Activated B cell treated with CpG ODN at 0.5 μM for 24 hours (primary cell): ENCODE results near the gene SYT9. TPM values are rescaled to one million over a fixed set of nuclear protein-coding genes. Genes with fewer than 3 reads are reported as not detected.

ENCODE experiments used
- ATAC-seq: fragments of 200-7000 bp; cut with Tn5 transposase; one replicate; pipeline ENCODE4 v1.10.0; 2021; ENCODE audit warnings: low read depth, mild to moderate bottlenecking, moderate library complexity
- CTCF ChIA-PET: fragments of 350-600 bp; sonication (Branson Sonifier 250); formaldehyde crosslinking; loops from one replicate; lab custom pipeline; 2021; ENCODE audit warnings: antibody characterized with exemption; lab: Charles Lee
- POLR2A ChIA-PET: fragments of 350-600 bp; sonication (Branson Sonifier 250); formaldehyde crosslinking; loops from one replicate; lab custom pipeline; 2021; ENCODE audit warnings: antibody characterized with exemption; lab: Charles Lee
- DNase-seq: peaks from one replicate; pipeline ENCODE4 v3.0.0; 2022
- H3K27ac Mint-ChIP-seq: one replicate; pipeline ENCODE4 v1.8.0; 2020; ENCODE audit warnings: mixed read lengths
- H3K27me3 Mint-ChIP-seq: one replicate; pipeline ENCODE4 v1.8.0; 2021; ENCODE audit warnings: mixed read lengths
- H3K36me3 Mint-ChIP-seq: one replicate; pipeline ENCODE4 v1.8.0; 2021; ENCODE audit warnings: low read depth, mixed read lengths
- H3K4me1 Mint-ChIP-seq: one replicate; pipeline ENCODE4 v1.8.0; 2021; ENCODE audit warnings: mixed read lengths
- H3K4me3 Mint-ChIP-seq: one replicate; pipeline ENCODE4 v1.8.0; 2020; ENCODE audit warnings: mild to moderate bottlenecking, mixed read lengths
- H3K9me3 Mint-ChIP-seq: one replicate; pipeline ENCODE4 v1.8.0; 2020; ENCODE audit warnings: mixed read lengths
- CTCF ChIP-seq: fragments of 200-600 bp; IDR thresholded peaks from one replicate; pipeline ENCODE4 v1.8.0; 2022; ENCODE audit warnings: antibody characterized with exemption, mild to moderate bottlenecking
- intact Hi-C: fragments of 100-400 bp; cut with micrococcal nuclease; formaldehyde crosslinking; loops from one replicate; pipeline ENCODE4 v1.15.1; 2024
- total RNA-seq: library from RNA; stranded (reverse); gene quantifications from 2 replicates; pipeline ENCODE4 v1.2.3, GENCODE V29; 2022

Gene SYT9
- total RNA-seq, 1 donor from 2014 or later = not detected

DNA sequence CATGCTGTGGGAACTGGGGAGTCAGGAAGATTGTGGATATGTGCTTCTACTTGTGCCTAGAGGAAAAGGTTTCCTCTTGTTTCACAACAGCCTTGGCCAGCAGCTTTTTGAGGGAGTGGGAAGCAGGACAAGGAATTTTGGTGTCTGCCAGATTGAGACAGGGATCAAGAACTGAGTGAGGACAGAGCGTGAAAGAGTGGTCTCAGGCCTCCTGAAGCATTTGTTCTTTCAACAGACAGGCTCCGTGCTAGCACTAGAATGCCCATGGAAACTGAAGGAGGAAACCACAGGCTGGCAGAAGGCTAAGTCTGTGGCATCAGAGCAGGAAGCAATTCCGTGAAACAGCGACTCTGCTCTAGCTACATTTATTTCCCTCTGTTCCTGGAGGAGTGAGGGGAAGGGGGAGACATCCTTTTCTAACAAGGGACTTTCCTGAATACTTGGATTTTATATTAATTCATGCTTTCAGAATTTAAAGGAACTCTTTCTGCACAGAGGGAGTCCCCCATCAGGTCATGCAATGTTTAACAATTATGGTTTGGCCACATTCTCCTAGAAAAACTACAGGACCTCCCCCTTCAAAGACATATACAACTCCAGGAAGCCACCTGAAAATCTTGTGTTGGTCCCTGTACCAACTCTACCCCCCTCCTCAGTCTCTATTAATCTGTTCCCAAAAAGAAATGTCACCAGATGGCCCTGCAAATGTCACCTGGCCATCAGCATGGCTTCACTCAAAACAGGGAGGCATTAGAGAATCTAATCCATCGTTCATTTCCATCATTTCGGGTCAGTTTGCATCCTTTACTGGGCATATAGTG, 96.1 kb downstream of the SYT9 start:
- Mint-ChIP-seq H3K4me3 (no peak overlapping the region), H3K27me3 (peaks cover 26% of the 10 kb centered on the region)
- CTCF ChIA-PET = interaction anchor here (0.6 kb wide), 1 partner anchor 253 kb away, joined by 3 read pairs; no protein-coding TSS in a partner anchor

GRCh38 chr11:7348432-7349304, 97.0 kb downstream of the SYT9 start:
- ChIA-PET CTCF (interaction anchor here (0.8 kb wide), 1 partner anchor 317 kb away, joined by 3 read pairs; no protein-coding TSS in a partner anchor), POLR2A (no interaction called here)
- H3K4me3 Mint-ChIP-seq = no peak overlapping the region
- ATAC-seq = no peak
- TF ChIP-seq CTCF = no peak
- no peaks in the 10 kb centered on the region for H3K9me3 Mint-ChIP-seq
- intact Hi-C loops = no loop called here
- H3K4me1 Mint-ChIP-seq = peaks cover 3% of the 10 kb centered on the region
- no peaks in the 10 kb centered on the region for H3K36me3 Mint-ChIP-seq
- H3K27ac Mint-ChIP-seq = no peak overlapping the region
- peaks cover 21% of the 10 kb centered on the region for H3K27me3 Mint-ChIP-seq
- DNase-seq = no peak

More for the DNA sequence above, 96.1 kb downstream of the SYT9 start:
- intact Hi-C loops = no loop called here
- DNase-seq (no peak), ATAC-seq (no peak)
- H3K27ac Mint-ChIP-seq = no peak overlapping the region
- POLR2A ChIA-PET = no interaction called here
- H3K36me3 Mint-ChIP-seq = no peaks in the 10 kb centered on the region
- H3K9me3 Mint-ChIP-seq = no peaks in the 10 kb centered on the region
- H3K4me1 Mint-ChIP-seq = no peaks in the 10 kb centered on the region
- no peak for TF ChIP-seq CTCF

- ChIA-PET POLR2A (no interaction called here), CTCF (interaction anchor here (0.9 to 8.4 kb wide), 2 partner anchors 91 to 314 kb away, joined by 3 to 100 read pairs; no protein-coding TSS in a partner anchor)
- Mint-ChIP-seq H3K4me3 (no peak overlapping the region), H3K9me3 (no peaks in the 10 kb centered on the region), H3K27ac (no peak overlapping the region), H3K27me3 (peaks cover 13% of the 10 kb centered on the region), H3K36me3 (no peaks in the 10 kb centered on the region), H3K4me1 (peaks cover 3% of the 10 kb centered on the region)
- intact Hi-C loops = loop anchor here (5.0 kb wide), 1 partner anchor 254 kb away; no protein-coding TSS in a partner anchor
- ATAC-seq (no peak), DNase-seq (no peak)
- no peak for TF ChIP-seq CTCF
Observed at GRCh38 chr11:7351228-7351627, 99.5 kb downstream of the SYT9 start.

DNA sequence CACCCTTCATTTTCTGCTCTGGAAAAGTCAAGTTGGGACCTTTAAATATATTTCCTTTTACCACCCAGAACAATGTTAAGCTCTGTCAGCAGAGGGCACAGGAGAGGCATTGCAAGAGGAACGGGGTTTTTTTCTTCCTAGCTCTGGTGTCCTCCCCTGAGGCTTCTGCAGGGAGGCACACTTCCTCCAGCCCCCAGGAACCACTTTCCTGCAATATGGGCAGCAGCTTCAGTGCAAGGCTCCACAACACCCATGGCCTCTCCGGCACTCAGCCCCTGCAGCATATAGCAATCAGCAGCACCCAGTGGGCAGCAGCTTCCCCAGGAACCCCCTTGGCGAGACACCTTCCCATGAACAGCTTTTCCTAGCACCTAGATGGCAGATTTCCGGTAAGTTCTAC, 101.4 kb downstream of the SYT9 start:
- intact Hi-C loops = loop anchor here (1.0 to 5.0 kb wide), 7 partner anchors 89 to 335 kb away; no protein-coding TSS in a partner anchor
- no peak overlapping the region for H3K27ac Mint-ChIP-seq
- CTCF ChIA-PET = interaction anchor here (0.6 to 8.4 kb wide), 28 partner anchors 8 to 352 kb away, joined by 3 to 100 read pairs (median 4); partner anchors contain the start of genes OLFML1 and PPFIBP2
- H3K4me1 Mint-ChIP-seq = peaks cover 3% of the 10 kb centered on the region
- H3K4me3 Mint-ChIP-seq = no peak overlapping the region
- no peaks in the 10 kb centered on the region for H3K9me3 Mint-ChIP-seq
- TF ChIP-seq CTCF = no peak
- no peaks in the 10 kb centered on the region for H3K36me3 Mint-ChIP-seq
- H3K27me3 Mint-ChIP-seq = peaks cover 7% of the 10 kb centered on the region
- ATAC-seq = peak; percentile 62
- POLR2A ChIA-PET = interaction anchor here (1.1 kb wide), 1 partner anchor 312 kb away, joined by 4 read pairs; no protein-coding TSS in a partner anchor
- DNase-seq = peak; percentile 23
